HepG2 (cell line): ENCODE measurements around the gene ASCC2. TPM values are rescaled to one million over a fixed set of nuclear protein-coding genes. Genes with fewer than 3 reads are reported as not detected.

ENCODE experiments used
- CCDC6 ChIP-seq: sonication (generic); formaldehyde crosslinking; IDR thresholded peaks from 2 replicates; pipeline ENCODE4 v1.8.1; 2022; ENCODE audit warnings: mild to moderate bottlenecking, missing genetic modification reagents, moderate library complexity
- IRX3 ChIP-seq: sonication (generic); formaldehyde crosslinking; IDR thresholded peaks from 2 replicates; pipeline ENCODE4 v1.8.1; 2023; ENCODE audit warnings: mild to moderate bottlenecking, low read depth, missing genetic modification reagents, borderline replicate concordance
- MAFK ChIP-seq, 2 experiments: IDR thresholded peaks in 1 of 2; conservative IDR thresholded peaks in 1 of 2; 2 replicates each; pipeline ENCODE4 v1.6.1; 2011; ENCODE audit warnings: improper control_type of control experiment in 2 of 2, low read length in 2 of 2
- NFE2L1 ChIP-seq: sonication (generic); formaldehyde crosslinking; IDR thresholded peaks from 2 replicates; pipeline ENCODE4 v1.4.0; 2020; ENCODE audit warnings: missing genetic modification reagents, mild to moderate bottlenecking, borderline replicate concordance
- ZNF317 ChIP-seq: sonication (generic); formaldehyde crosslinking; IDR thresholded peaks from 2 replicates; pipeline ENCODE4 v1.5.0; 2020; ENCODE audit warnings: mild to moderate bottlenecking, missing genetic modification reagents
- ZNF530 ChIP-seq: sonication (generic); formaldehyde crosslinking; IDR thresholded peaks from 2 replicates; pipeline ENCODE4 v1.5.0; 2020; ENCODE audit warnings: low read depth, mild to moderate bottlenecking, missing genetic modification reagents
- ZSCAN9 ChIP-seq: IDR thresholded peaks from 2 replicates; pipeline ENCODE4 v1.6.1; 2016; ENCODE audit warnings: borderline replicate concordance
- polyA plus RNA-seq, 8 experiments: library from polyadenylated mRNA; depleted of rRNA in 3 of 8; stranded (reverse) in 7 of 8; unstranded in 1 of 8; fragments of >200 nt; fragmentation: Illumina TruSeq in 4 of 8; extraction: Trizol in 4 of 8; gene quantifications; 2 replicates each; pipeline versions ENCODE4 v1.2.1 to v1.2.3, GENCODE V29; 2011 to 2016; ENCODE audit warnings: low read depth in 4 of 8, missing spikeins in 1 of 8, mixed read lengths in 1 of 8; ENCODE audit not compliant: insufficient read depth in 1 of 8
- total RNA-seq, 5 experiments: library from RNA; depleted of rRNA; stranded (reverse); fragments of >200 nt; fragmentation: Illumina TruSeq; extraction: Trizol; gene quantifications; 2 replicates each; pipeline ENCODE4 v1.2.3, GENCODE V29; 2016; ENCODE audit warnings: low read depth in 1 of 5
- TF ChIP-seq, protein P1 (sequence below): sonication (generic); formaldehyde crosslinking; IDR thresholded peaks from 2 replicates; pipeline ENCODE4 v1.4.0; 2020; ENCODE audit warnings: missing genetic modification reagents
- TF ChIP-seq, protein P2 (sequence below): sonication (generic); formaldehyde crosslinking; IDR thresholded peaks from 2 replicates; pipeline ENCODE4 v1.4.0; 2020; ENCODE audit warnings: mild to moderate bottlenecking, missing genetic modification reagents
- TF ChIP-seq, protein P3 (sequence below): sonication (generic); formaldehyde crosslinking; IDR thresholded peaks from 2 replicates; pipeline ENCODE4 v1.4.0; 2020; ENCODE audit warnings: mild to moderate bottlenecking, missing genetic modification reagents
- TF ChIP-seq, protein P4 (sequence below): sonication (generic); formaldehyde crosslinking; IDR thresholded peaks from 2 replicates; pipeline ENCODE4 v1.5.1; 2020; ENCODE audit warnings: mild to moderate bottlenecking, missing genetic modification reagents, moderate library complexity

Gene ASCC2
- total and polyA plus RNA-seq, 2 of the 13 experiments (the other 11 are each of a cell fraction or from before 2014, with no cell fraction given), result 26.2 to 26.3 TPM

DNA sequence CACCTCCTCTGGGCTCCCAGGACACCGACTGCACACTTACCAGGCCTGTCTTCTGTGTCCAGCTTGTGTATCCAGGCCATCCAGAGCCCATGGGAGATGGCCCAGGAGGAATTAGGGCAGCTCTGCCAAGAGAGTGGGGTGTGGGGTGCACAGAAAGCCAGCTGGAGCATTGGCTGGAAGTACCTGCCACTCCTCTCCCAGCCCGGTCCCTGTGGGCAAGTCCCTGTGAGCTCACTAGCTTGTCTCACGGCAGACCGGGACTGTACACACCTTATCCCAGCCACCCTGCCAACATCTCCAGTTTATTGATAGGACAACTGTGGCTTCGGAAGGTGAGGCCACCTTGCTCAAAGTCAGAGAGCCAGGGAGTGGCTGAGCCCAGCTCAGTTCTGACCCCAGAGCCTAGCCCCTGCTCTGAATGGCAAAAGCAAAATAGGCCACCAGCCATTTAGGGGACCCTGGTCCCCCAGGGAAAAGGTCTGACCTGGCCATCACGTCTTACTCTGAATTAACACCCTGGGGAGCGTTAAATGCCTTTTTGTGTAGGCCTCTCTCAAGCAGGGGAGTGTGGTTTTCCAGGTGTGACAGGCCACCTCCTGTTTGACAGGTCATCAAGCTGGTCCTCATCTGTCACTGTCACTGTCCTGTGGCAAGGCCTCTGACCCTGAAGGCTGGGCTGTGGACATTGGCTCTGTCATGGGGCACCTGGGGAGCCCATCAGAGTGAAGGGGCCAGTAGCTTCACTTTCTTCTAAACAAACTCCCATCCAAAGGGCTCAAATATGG is 55.8 kb downstream of the ASCC2 start (continued):
- TF ChIP-seq, protein P1, sequence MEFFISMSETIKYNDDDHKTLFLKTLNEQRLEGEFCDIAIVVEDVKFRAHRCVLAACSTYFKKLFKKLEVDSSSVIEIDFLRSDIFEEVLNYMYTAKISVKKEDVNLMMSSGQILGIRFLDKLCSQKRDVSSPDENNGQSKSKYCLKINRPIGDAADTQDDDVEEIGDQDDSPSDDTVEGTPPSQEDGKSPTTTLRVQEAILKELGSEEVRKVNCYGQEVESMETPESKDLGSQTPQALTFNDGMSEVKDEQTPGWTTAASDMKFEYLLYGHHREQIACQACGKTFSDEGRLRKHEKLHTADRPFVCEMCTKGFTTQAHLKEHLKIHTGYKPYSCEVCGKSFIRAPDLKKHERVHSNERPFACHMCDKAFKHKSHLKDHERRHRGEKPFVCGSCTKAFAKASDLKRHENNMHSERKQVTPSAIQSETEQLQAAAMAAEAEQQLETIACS, result no peak
- TF ChIP-seq ZNF530 (CRISPR knock-in tag) (no peak), ZSCAN9 (CRISPR knock-in tag) (no peak), CCDC6 (CRISPR knock-in tag) (no peak), ZNF317 (CRISPR knock-in tag) (no peak), IRX3 (CRISPR knock-in tag) (no peak), MAFK (conservative IDR thresholded peaks at IDR 0.05 in 1 of 2, IDR thresholded peaks at IDR 0.05 in 1 of 2; ENCODE audit: low read length in 2 of 2) (no peak), NFE2L1 (CRISPR knock-in tag) (no peak)
- TF ChIP-seq, protein P2, sequence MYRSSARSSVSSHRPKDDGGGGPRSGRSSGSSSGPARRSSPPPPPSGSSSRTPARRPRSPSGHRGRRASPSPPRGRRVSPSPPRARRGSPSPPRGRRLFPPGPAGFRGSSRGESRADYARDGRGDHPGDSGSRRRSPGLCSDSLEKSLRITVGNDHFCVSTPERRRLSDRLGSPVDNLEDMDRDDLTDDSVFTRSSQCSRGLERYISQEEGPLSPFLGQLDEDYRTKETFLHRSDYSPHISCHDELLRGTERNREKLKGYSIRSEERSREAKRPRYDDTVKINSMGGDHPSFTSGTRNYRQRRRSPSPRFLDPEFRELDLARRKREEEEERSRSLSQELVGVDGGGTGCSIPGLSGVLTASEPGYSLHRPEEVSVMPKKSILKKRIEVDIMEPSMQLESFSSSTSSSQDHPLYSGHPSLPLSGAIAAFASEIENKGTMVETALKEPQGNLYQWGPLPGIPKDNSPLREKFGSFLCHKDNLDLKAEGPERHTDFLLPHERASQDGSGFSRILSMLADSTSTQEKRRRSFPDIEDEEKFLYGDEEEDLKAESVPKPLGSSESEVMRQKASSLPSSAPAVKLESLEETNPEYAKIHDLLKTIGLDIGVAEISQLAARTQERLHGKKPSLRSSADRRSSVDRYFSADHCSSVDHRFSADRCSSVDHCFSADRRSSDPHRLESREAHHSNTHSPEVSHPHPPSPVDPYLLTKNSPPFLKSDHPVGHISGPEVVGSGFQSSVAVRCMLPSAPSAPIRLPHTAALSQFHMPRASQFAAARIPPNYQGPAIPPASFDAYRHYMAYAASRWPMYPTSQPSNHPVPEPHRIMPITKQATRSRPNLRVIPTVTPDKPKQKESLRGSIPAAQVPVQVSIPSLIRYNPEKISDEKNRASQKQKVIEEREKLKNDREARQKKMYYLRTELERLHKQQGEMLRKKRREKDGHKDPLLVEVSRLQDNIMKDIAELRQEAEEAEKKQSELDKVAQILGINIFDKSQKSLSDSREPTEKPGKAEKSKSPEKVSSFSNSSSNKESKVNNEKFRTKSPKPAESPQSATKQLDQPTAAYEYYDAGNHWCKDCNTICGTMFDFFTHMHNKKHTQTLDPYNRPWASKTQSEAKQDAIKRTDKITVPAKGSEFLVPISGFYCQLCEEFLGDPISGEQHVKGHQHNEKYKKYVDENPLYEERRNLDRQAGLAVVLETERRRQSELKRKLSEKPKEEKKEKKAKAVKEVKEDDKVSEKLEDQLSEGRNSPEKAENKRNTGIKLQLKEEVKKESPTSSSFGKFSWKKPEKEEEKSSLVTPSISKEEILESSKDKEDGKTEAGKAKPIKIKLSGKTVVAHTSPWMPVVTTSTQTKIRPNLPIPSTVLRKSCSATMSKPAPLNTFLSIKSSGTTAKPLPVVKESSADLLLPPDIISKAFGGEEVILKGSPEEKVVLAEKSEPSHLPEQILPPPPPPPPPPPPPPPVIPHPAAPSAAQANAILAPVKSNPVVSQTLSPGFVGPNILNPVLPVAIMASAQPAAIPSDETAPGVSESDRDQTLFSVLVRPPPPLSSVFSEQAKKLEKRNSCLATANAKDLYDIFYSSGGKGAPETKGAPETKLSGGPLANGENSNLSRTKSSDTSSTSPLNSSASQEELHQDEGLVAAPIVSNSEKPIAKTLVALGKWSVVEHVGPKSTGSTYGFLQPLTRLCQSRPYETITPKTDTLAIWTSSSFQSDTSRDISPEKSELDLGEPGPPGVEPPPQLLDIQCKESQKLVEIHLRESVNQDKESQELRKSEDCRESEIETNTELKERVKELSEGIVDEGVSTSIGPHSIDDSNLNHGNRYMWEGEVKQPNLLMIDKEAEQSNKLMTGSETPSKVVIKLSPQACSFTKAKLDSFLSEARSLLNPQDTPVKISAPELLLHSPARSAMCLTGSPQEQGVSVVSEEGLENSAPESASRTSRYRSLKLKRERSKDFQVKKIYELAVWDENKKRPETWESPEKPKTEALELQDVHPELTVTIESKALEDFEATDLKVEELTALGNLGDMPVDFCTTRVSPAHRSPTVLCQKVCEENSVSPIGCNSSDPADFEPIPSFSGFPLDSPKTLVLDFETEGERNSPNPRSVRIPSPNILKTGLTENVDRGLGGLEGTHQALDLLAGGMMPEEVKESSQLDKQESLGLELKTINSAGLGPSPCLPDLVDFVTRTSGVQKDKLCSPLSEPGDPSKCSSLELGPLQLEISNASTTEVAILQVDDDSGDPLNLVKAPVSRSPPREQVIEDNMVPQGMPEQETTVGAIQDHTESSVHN (CRISPR knock-in tag), result no peak
- TF ChIP-seq, protein P3, sequence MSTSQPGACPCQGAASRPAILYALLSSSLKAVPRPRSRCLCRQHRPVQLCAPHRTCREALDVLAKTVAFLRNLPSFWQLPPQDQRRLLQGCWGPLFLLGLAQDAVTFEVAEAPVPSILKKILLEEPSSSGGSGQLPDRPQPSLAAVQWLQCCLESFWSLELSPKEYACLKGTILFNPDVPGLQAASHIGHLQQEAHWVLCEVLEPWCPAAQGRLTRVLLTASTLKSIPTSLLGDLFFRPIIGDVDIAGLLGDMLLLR (CRISPR knock-in tag), result no peak
- TF ChIP-seq, protein P4, sequence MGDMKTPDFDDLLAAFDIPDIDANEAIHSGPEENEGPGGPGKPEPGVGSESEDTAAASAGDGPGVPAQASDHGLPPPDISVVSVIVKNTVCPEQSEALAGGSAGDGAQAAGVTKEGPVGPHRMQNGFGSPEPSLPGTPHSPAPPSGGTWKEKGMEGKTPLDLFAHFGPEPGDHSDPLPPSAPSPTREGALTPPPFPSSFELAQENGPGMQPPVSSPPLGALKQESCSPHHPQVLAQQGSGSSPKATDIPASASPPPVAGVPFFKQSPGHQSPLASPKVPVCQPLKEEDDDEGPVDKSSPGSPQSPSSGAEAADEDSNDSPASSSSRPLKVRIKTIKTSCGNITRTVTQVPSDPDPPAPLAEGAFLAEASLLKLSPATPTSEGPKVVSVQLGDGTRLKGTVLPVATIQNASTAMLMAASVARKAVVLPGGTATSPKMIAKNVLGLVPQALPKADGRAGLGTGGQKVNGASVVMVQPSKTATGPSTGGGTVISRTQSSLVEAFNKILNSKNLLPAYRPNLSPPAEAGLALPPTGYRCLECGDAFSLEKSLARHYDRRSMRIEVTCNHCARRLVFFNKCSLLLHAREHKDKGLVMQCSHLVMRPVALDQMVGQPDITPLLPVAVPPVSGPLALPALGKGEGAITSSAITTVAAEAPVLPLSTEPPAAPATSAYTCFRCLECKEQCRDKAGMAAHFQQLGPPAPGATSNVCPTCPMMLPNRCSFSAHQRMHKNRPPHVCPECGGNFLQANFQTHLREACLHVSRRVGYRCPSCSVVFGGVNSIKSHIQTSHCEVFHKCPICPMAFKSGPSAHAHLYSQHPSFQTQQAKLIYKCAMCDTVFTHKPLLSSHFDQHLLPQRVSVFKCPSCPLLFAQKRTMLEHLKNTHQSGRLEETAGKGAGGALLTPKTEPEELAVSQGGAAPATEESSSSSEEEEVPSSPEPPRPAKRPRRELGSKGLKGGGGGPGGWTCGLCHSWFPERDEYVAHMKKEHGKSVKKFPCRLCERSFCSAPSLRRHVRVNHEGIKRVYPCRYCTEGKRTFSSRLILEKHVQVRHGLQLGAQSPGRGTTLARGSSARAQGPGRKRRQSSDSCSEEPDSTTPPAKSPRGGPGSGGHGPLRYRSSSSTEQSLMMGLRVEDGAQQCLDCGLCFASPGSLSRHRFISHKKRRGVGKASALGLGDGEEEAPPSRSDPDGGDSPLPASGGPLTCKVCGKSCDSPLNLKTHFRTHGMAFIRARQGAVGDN (CRISPR knock-in tag), result peak; percentile 63; the same call in 1 of the 2 replicates
- TF ChIP-seq, all 625 proteins: peak for 31
